ENCODE data around the gene DMD.

DNA sequence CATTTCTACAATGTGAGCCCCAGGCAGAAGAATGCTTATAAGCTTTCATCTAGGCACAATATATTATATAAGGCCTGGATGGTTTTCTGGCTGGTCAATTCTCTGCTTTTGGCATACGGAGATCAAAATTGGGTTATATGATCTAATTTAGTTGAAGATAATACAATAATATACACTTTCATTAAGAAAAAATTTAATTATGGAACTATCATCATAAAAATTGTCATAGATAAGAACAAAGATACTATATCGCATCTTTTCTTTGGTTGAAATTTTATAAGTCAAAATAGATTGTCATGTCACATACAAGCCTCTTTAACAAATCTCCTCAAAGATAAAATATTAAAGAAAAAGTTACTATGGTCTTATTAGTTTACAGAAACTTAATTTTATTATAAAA is 17.1 kb downstream of the DMD start:
- TF ChIP-seq, protein P1, sequence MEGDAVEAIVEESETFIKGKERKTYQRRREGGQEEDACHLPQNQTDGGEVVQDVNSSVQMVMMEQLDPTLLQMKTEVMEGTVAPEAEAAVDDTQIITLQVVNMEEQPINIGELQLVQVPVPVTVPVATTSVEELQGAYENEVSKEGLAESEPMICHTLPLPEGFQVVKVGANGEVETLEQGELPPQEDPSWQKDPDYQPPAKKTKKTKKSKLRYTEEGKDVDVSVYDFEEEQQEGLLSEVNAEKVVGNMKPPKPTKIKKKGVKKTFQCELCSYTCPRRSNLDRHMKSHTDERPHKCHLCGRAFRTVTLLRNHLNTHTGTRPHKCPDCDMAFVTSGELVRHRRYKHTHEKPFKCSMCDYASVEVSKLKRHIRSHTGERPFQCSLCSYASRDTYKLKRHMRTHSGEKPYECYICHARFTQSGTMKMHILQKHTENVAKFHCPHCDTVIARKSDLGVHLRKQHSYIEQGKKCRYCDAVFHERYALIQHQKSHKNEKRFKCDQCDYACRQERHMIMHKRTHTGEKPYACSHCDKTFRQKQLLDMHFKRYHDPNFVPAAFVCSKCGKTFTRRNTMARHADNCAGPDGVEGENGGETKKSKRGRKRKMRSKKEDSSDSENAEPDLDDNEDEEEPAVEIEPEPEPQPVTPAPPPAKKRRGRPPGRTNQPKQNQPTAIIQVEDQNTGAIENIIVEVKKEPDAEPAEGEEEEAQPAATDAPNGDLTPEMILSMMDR (IDR thresholded peaks at IDR 0.05; ENCODE audit: low read depth, low read length), result no peak
- no peak for TF ChIP-seq EZH2phosphoT487 (IDR thresholded peaks at IDR 0.05; ENCODE audit: low read depth)

All from OCI-LY3 (cell line).